Small intestine (tissue), 7 donors: ENCODE results near the gene DYNC1LI2. TPM values are rescaled to one million over a fixed set of nuclear protein-coding genes. Genes with fewer than 3 reads are reported as not detected.
"Not testable (repeated sequence)": the region's sequence is repeated elsewhere in the genome, so short reads cannot be mapped to it uniquely, and the experiment has no call there.

ENCODE experiments used
- DNase-seq, 2 donors: peaks; one replicate each; pipeline versions ENCODE4 v3.0.0 to v3.0.0-alpha.2; 2013
- FAIRE-seq: peaks from 2 replicates; lab custom pipeline; 2012; peaks lifted over from hg19 to GRCh38; lab: Jason Lieb, UNC
- H3K27ac ChIP-seq, 3 donors: one replicate each; pipeline ENCODE4 v1.5.1; 2013; ENCODE audit warnings: low read length in 2 of 3, mild to moderate bottlenecking in 2 of 3, control low read depth in 1 of 3, inconsistent platforms in 1 of 3, low read depth in 1 of 3, moderate library complexity in 1 of 3
- H3K27me3 ChIP-seq, 3 donors: one replicate each; pipeline ENCODE4 v1.6.1; 2013; ENCODE audit warnings: low read length in 3 of 3, inconsistent platforms in 1 of 3; ENCODE audit not compliant: control insufficient read depth in 3 of 3, insufficient read depth in 3 of 3
- H3K36me3 ChIP-seq, 3 donors: one replicate each; pipeline ENCODE4 v1.6.1; 2013; ENCODE audit warnings: low read length in 3 of 3, inconsistent platforms in 1 of 3, low read depth in 1 of 3, mild to moderate bottlenecking in 1 of 3, moderate library complexity in 1 of 3; ENCODE audit not compliant: control insufficient read depth in 3 of 3, insufficient read depth in 2 of 3
- H3K4me1 ChIP-seq, 3 donors: one replicate each; pipeline ENCODE4 v1.6.1; 2013; ENCODE audit warnings: low read length in 2 of 3, inconsistent platforms in 1 of 3, low read depth in 1 of 3, mild to moderate bottlenecking in 1 of 3, moderate library complexity in 1 of 3; ENCODE audit not compliant: control insufficient read depth in 3 of 3, insufficient read depth in 2 of 3
- H3K4me3 ChIP-seq, 3 donors: one replicate each; pipeline ENCODE4 v1.5.1; 2013; ENCODE audit warnings: low read length in 3 of 3, control low read depth in 1 of 3, inconsistent platforms in 1 of 3, low read depth in 1 of 3, mild to moderate bottlenecking in 1 of 3, moderate library complexity in 1 of 3
- H3K9me3 ChIP-seq, 2 donors: one replicate each; pipeline ENCODE4 v1.6.1; 2013; ENCODE audit warnings: low read depth in 1 of 2, low read length in 1 of 2; ENCODE audit not compliant: control insufficient read depth in 2 of 2, insufficient read depth in 1 of 2
- WGBS, 3 donors: extraction: QIAGEN DNeasy Blood & Tissue Kit; methylation state at CpG; one replicate each; pipeline ENCODE4 v1.1.7; 2013; 5-methylcytosine and 5-hydroxymethylcytosine counted together
- polyA plus RNA-seq, 4 donors: library from polyadenylated mRNA; stranded (reverse) in 3 of 4; unstranded in 1 of 4; fragments of 200-250 nt in 3 of 4; fragments of 120-200 nt in 1 of 4; gene quantifications; one replicate each; pipeline versions ENCODE4 v1.2.1 to v1.2.3, GENCODE V29; 2013
- donor health status: healthy with polysubstance abuse.
- donor health status: control.
- donor health status: control.
- donor health status: Bipolar disorder and iron deficiency.
- donor health status: healthy.

DYNC1LI2 gene
- polyA plus RNA-seq, 4 donors: 37.8 to 92.9 (median 62.6) TPM

- Histone ChIP-seq H3K4me1 (peaks cover 1 to 12% (median 8%) of the 10 kb centered on the region in 3 donors), H3K4me3 (no peak overlapping the region), H3K36me3 (peaks cover 0 to 2% (median 0%) of the 10 kb centered on the region in 3 donors), H3K9me3 (no peaks in the 10 kb centered on the region), H3K27ac (no peak overlapping the region), H3K27me3 (no peaks in the 10 kb centered on the region)
- FAIRE-seq (no peak), DNase-seq (no peak)
- WGBS, 3 donors: 79 to 86% (median 83%) methylated on average over 6 of the region's 6 CpGs
These were observed 59.1 kb downstream of the DYNC1LI2 start for GRCh38 chr16:66692341-66692740.

GRCh38 chr16:66691234-66691633 is 60.2 kb downstream of the DYNC1LI2 start:
- H3K4me1 ChIP-seq: peaks cover 3 to 9% (median 8%) of the 10 kb centered on the region in 3 donors
- peaks cover 0 to 2% (median 0%) of the 10 kb centered on the region in 3 donors for H3K36me3 ChIP-seq
- peak overlapping the region in 1 of 3 donors; percentile 78 for H3K27ac ChIP-seq
- FAIRE-seq: no peak
- WGBS, 3 donors: 25 to 57% (median 36%) methylated on average over 6 of the region's 6 CpGs
- peak in 1 of 2 donors; percentile 69 for DNase-seq
- no peak overlapping the region for H3K4me3 ChIP-seq
- H3K9me3 ChIP-seq: no peaks in the 10 kb centered on the region
- no peaks in the 10 kb centered on the region for H3K27me3 ChIP-seq

- Histone ChIP-seq H3K27me3 (no peaks in the 10 kb centered on the region), H3K4me3 (no peak overlapping the region), H3K9me3 (no peaks in the 10 kb centered on the region), H3K27ac (no peak overlapping the region), H3K4me1 (peaks cover 2 to 5% (median 3%) of the 10 kb centered on the region in 3 donors), H3K36me3 (peaks cover 0 to 2% (median 0%) of the 10 kb centered on the region in 3 donors)
- DNase-seq (no peak), FAIRE-seq (no peak)
- 73 to 76% (median 74%) methylated on average over 7 of the region's 7 CpGs for WGBS, 3 donors
These were observed 61.1 kb downstream of the DYNC1LI2 start for GRCh38 chr16:66690106-66690847.

GRCh38 chr16:66689282-66689681 is 62.1 kb downstream of the DYNC1LI2 start:
- no peak overlapping the region for H3K4me3 ChIP-seq
- H3K36me3 ChIP-seq: peaks cover 0 to 2% (median 0%) of the 10 kb centered on the region in 3 donors
- no peak overlapping the region for H3K27ac ChIP-seq
- WGBS, 3 donors: 87 to 90% (median 89%) methylated on average over 6 of the region's 6 CpGs
- H3K27me3 ChIP-seq: no peaks in the 10 kb centered on the region
- peaks cover 0 to 3% (median 0%) of the 10 kb centered on the region in 3 donors for H3K4me1 ChIP-seq
- DNase-seq (no peak), FAIRE-seq (no peak)
- no peaks in the 10 kb centered on the region for H3K9me3 ChIP-seq

- 61 to 80% (median 62%) methylated on average over 9 of the region's 9 CpGs for WGBS, 3 donors
- DNase-seq (peak; percentile 26 to 86), FAIRE-seq (no peak)
- peaks cover 0 to 3% (median 0%) of the 10 kb centered on the region in 3 donors for H3K4me1 ChIP-seq
- peak overlapping the region in 1 of 3 donors; percentile 44 for H3K27ac ChIP-seq
- H3K36me3 ChIP-seq: peaks cover 0 to under 1% (median 0%) of the 10 kb centered on the region in 3 donors
- H3K4me3 ChIP-seq: no peak overlapping the region
- H3K9me3 ChIP-seq: no peaks in the 10 kb centered on the region
- no peaks in the 10 kb centered on the region for H3K27me3 ChIP-seq
These were observed 63.3 kb downstream of the DYNC1LI2 start for GRCh38 chr16:66687906-66688625.

GRCh38 chr16:66685501-66686115 is 65.8 kb downstream of the DYNC1LI2 start:
- H3K9me3 ChIP-seq, DNase-seq, H3K27ac ChIP-seq, H3K27me3 ChIP-seq, H3K4me1 ChIP-seq, H3K4me3 ChIP-seq, FAIRE-seq, H3K36me3 ChIP-seq: not testable (repeated sequence)
- WGBS, 3 donors: 92 to 93% (median 92%) methylated on average over 14 of the region's 14 CpGs

GRCh38 chr16:66682271-66682670 is 69.1 kb downstream of the DYNC1LI2 start:
- Histone ChIP-seq H3K36me3 (peaks cover 0 to 9% (median 0%) of the 10 kb centered on the region in 3 donors), H3K4me1 (peaks cover 0 to 1% (median 0%) of the 10 kb centered on the region in 3 donors), H3K27ac (no peak overlapping the region), H3K27me3 (no peaks in the 10 kb centered on the region), H3K9me3 (no peaks in the 10 kb centered on the region), H3K4me3 (no peak overlapping the region)
- 68 to 96% (median 82%) methylated on average over 1 of the region's 1 CpG for WGBS, 3 donors
- FAIRE-seq (no peak), DNase-seq (no peak)

- WGBS, 3 donors: 76 to 88% (median 83%) methylated on average over 4 of the region's 4 CpGs
- Histone ChIP-seq H3K4me3 (no peak overlapping the region), H3K9me3 (no peaks in the 10 kb centered on the region), H3K4me1 (no peaks in the 10 kb centered on the region), H3K36me3 (peaks cover 0 to 14% (median 0%) of the 10 kb centered on the region in 3 donors), H3K27me3 (no peaks in the 10 kb centered on the region), H3K27ac (no peak overlapping the region)
- FAIRE-seq (no peak), DNase-seq (peak in 1 of 2 donors; percentile 70)
These were observed 69.7 kb downstream of the DYNC1LI2 start for GRCh38 chr16:66681676-66682075.
